OCI-LY3 (cell line): Measurements from ENCODE around the gene ARHGEF4.

Source experiments
- H2AFZ ChIP-seq: fragments of 200-600, 300-600 bp; shearing (Covaris generic); 2 replicates; pipeline ENCODE4 v1.6.0; 2014; ENCODE audit warnings: antibody characterized with exemption, low read depth, low read length
- H3K27ac ChIP-seq: fragments of 200-600, 300-600 bp; sonication (generic); 2 replicates; pipeline ENCODE4 v1.5.1; 2014; ENCODE audit warnings: mild to moderate bottlenecking, low read length, moderate library complexity, mixed read lengths
- H3K27me3 ChIP-seq: fragments of 200-600, 300-600 bp; sonication (generic); 2 replicates; pipeline ENCODE4 v1.6.1; 2014; ENCODE audit warnings: low read depth, low read length, mixed read lengths
- H3K36me3 ChIP-seq: fragments of 200-600, 300-600 bp; sonication (generic); replicated peaks from 2 replicates; pipeline ENCODE3; 2014; ENCODE audit warnings: low read depth, low read length, mixed read lengths
- H3K4me1 ChIP-seq: fragments of 300-600, 200-600 bp; sonication (generic); 2 replicates; pipeline ENCODE4 v1.6.1; 2014; ENCODE audit warnings: low read length, mixed read lengths
- H3K4me2 ChIP-seq: fragments of 200-600, 300-600 bp; sonication (generic); 2 replicates; pipeline ENCODE4 v1.6.1; 2014; ENCODE audit warnings: low read length, mixed read lengths
- H3K4me3 ChIP-seq: fragments of 300-600, 200-600 bp; sonication (generic); 2 replicates; pipeline ENCODE4 v1.5.1; 2014; ENCODE audit warnings: antibody characterized with exemption, mild to moderate bottlenecking, low read length, moderate library complexity
- H3K79me2 ChIP-seq: fragments of 300-600, 200-600 bp; shearing (Covaris generic); 2 replicates; pipeline ENCODE4 v1.6.1; 2014; ENCODE audit warnings: mild to moderate bottlenecking, low read length, mixed read lengths
- H3K9ac ChIP-seq: fragments of 300-600, 200-600 bp; shearing (Covaris generic); 2 replicates; pipeline ENCODE4 v1.6.0; 2014; ENCODE audit warnings: mild to moderate bottlenecking, low read length, moderate library complexity
- H3K9me3 ChIP-seq: fragments of 200-600, 300-600 bp; shearing (Covaris generic); 2 replicates; pipeline ENCODE4 v1.6.1; 2014; ENCODE audit warnings: low read length, mixed read lengths; ENCODE audit not compliant: insufficient read depth
- H4K20me1 ChIP-seq: fragments of 200-600, 300-600 bp; sonication (generic); 2 replicates; pipeline ENCODE4 v1.6.1; 2016; ENCODE audit warnings: low read length, mixed read lengths; ENCODE audit not compliant: insufficient read depth
- EZH2phosphoT487 ChIP-seq: fragments of 200-600 bp; shearing (Covaris generic); IDR thresholded peaks from 2 replicates; pipeline ENCODE4 v1.6.1; 2018; ENCODE audit warnings: antibody characterized with exemption, mixed run types, low read depth
- TF ChIP-seq, protein P1 (sequence below): fragments of 200-600, 300-600 bp; sonication (generic); IDR thresholded peaks from 2 replicates; pipeline ENCODE4 v1.5.1; 2014; ENCODE audit warnings: antibody characterized with exemption, low read length, low read depth

Gene ARHGEF4

DNA sequence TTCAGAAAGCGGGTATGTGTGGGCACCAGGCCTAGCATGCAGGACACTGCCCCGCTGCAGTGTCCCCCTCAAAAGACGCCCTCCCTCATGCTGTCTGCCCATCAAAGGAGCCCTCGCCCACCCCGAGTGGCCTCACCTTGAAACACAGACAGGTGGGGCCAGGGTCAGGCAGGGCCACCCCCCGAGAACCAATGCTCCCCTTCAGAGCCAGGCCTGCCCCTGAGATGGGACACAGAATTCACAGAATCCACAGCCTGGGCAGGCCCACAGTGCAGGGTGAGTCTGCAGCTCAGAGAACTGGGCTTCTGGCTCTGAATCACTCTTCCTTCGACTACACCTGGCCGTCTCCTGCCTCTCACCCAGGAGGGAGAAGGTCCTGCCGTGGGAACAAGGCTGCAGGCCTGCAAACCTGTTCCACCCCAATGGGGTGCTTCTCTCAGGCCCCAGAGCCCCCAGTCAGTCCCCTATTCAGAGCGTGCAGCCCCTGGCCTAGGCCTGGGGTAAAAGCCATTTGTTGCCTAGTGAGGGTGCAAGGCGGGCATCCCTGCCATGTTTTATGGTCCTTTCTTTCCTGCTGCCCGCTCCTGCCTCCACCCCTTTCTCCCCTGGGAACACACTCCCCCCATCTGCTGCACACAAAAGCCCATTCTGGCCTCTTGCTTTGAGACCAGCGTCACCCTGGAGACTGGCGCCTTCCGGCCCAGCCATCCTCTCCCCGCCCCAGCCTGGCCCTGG lies 11.3 kb upstream of the ARHGEF4 start:
- no peak overlapping the region for H3K27ac ChIP-seq
- peak overlapping the region; percentile 75 for H3K4me2 ChIP-seq
- no peaks in the 10 kb centered on the region for H4K20me1 ChIP-seq
- H3K4me3 ChIP-seq, result no peak overlapping the region
- no peak overlapping the region for H2AFZ ChIP-seq
- H3K27me3 ChIP-seq, result no peaks in the 10 kb centered on the region
- H3K9ac ChIP-seq, result no peak overlapping the region
- H3K36me3 ChIP-seq, result no peaks in the 10 kb centered on the region
- H3K9me3 ChIP-seq, result no peaks in the 10 kb centered on the region
- no peaks in the 10 kb centered on the region for H3K79me2 ChIP-seq
- H3K4me1 ChIP-seq, result peaks cover 25% of the 10 kb centered on the region
- TF ChIP-seq EZH2phosphoT487, result no peak
- TF ChIP-seq, protein P1, sequence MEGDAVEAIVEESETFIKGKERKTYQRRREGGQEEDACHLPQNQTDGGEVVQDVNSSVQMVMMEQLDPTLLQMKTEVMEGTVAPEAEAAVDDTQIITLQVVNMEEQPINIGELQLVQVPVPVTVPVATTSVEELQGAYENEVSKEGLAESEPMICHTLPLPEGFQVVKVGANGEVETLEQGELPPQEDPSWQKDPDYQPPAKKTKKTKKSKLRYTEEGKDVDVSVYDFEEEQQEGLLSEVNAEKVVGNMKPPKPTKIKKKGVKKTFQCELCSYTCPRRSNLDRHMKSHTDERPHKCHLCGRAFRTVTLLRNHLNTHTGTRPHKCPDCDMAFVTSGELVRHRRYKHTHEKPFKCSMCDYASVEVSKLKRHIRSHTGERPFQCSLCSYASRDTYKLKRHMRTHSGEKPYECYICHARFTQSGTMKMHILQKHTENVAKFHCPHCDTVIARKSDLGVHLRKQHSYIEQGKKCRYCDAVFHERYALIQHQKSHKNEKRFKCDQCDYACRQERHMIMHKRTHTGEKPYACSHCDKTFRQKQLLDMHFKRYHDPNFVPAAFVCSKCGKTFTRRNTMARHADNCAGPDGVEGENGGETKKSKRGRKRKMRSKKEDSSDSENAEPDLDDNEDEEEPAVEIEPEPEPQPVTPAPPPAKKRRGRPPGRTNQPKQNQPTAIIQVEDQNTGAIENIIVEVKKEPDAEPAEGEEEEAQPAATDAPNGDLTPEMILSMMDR, result no peak

- no peak overlapping the region for H3K4me3 ChIP-seq
- no peak overlapping the region for H3K4me2 ChIP-seq
- TF ChIP-seq, protein P1, result no peak
- no peak for TF ChIP-seq EZH2phosphoT487
Observed at GRCh38 chr2:130825966-130826253, 10.8 kb upstream of the ARHGEF4 start.

GRCh38 chr2:130826419-130826818 lies 10.3 kb upstream of the ARHGEF4 start:
- H3K36me3 ChIP-seq, result no peaks in the 10 kb centered on the region
- no peaks in the 10 kb centered on the region for H3K79me2 ChIP-seq
- H3K9ac ChIP-seq, result no peak overlapping the region
- no peak overlapping the region for H3K27ac ChIP-seq
- H3K27me3 ChIP-seq, result no peaks in the 10 kb centered on the region
- H3K4me3 ChIP-seq, result no peak overlapping the region
- no peaks in the 10 kb centered on the region for H4K20me1 ChIP-seq
- TF ChIP-seq, protein P1, result no peak
- no peak for TF ChIP-seq EZH2phosphoT487
- no peak overlapping the region for H2AFZ ChIP-seq
- H3K4me1 ChIP-seq, result peaks cover 25% of the 10 kb centered on the region
- no peak overlapping the region for H3K4me2 ChIP-seq
- H3K9me3 ChIP-seq, result no peaks in the 10 kb centered on the region

More at GRCh38 chr2:130825966-130826253, 10.8 kb upstream of the ARHGEF4 start:
- Histone ChIP-seq H3K27ac (no peak overlapping the region), H3K4me1 (peaks cover 25% of the 10 kb centered on the region), H3K36me3 (no peaks in the 10 kb centered on the region), H3K79me2 (no peaks in the 10 kb centered on the region), H4K20me1 (no peaks in the 10 kb centered on the region), H3K27me3 (no peaks in the 10 kb centered on the region), H3K9ac (no peak overlapping the region), H2AFZ (no peak overlapping the region), H3K9me3 (no peaks in the 10 kb centered on the region)

DNA sequence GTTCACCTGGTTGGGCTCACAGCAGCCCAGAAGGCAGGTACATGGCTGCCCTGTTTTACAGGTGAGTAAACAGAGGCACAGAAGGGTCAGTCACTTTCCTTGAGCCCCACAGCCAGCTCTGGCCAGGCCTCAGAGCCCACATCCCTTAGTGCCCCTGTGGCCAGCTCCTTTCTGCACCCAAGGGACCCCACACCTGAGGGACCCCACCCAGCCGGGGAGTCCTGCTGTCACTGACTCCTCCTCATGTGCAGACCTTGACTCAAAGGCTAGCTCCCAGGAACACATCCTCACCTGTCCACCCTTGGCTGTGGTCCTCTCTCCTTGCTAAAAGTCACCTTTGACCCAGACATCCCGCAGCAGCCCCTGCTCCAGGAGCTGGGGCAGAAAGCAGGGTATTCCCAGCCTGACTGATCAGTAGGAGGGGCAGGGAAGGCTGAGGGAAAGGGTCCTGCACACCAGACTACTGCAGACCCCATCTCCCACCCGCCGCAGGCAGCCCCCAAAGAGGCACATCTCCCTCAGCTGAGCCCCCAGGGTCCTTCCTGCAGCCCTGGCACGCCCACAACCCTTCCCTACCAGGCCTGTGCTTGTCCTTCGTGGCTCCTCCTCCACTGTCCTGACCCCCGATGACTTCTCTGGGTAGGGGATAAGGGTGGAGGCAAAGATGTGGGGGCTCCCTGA lies 9.8 kb upstream of the ARHGEF4 start:
- no peaks in the 10 kb centered on the region for H3K9me3 ChIP-seq
- H3K9ac ChIP-seq, result no peak overlapping the region
- TF ChIP-seq, protein P1, result no peak
- TF ChIP-seq EZH2phosphoT487, result no peak
- no peak overlapping the region for H2AFZ ChIP-seq
- no peaks in the 10 kb centered on the region for H3K36me3 ChIP-seq
- no peaks in the 10 kb centered on the region for H3K27me3 ChIP-seq
- no peak overlapping the region for H3K27ac ChIP-seq
- H3K4me3 ChIP-seq, result no peak overlapping the region
- no peaks in the 10 kb centered on the region for H4K20me1 ChIP-seq
- H3K4me2 ChIP-seq, result no peak overlapping the region
- peaks cover 25% of the 10 kb centered on the region for H3K4me1 ChIP-seq
- H3K79me2 ChIP-seq, result no peaks in the 10 kb centered on the region
